NCI-H2107 treated with DMSO at 0.1 percent for 48 hours (cell line): ENCODE data around the gene MAGI2.

ENCODE experiments used
- DNase-seq: peaks from one replicate; lab custom pipeline; 2025; ENCODE audit not compliant: unreplicated experiment; lab: John Stamatoyannopoulos, UW

Gene MAGI2

DNA sequence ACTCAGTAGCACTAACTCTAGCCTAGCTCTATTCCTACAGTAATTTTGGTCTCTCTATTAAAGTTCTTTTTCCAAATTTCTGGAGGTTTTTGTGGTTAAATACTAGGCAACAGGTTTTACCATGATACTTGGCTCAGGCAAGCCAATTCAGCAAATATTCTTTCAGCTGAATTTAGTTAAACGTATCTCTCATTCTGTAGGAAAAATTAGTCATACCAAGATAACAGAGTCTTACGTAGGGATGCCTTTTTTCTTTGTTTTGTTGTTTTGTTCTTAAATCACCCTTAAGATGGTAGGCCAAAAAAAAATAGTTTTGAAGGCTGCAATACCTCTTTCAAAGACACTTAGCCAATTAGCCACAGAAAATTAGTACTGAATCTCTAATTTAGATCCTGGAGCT lies 180.5 kb downstream of the MAGI2 start:
- DNase-seq: no peak

DNA sequence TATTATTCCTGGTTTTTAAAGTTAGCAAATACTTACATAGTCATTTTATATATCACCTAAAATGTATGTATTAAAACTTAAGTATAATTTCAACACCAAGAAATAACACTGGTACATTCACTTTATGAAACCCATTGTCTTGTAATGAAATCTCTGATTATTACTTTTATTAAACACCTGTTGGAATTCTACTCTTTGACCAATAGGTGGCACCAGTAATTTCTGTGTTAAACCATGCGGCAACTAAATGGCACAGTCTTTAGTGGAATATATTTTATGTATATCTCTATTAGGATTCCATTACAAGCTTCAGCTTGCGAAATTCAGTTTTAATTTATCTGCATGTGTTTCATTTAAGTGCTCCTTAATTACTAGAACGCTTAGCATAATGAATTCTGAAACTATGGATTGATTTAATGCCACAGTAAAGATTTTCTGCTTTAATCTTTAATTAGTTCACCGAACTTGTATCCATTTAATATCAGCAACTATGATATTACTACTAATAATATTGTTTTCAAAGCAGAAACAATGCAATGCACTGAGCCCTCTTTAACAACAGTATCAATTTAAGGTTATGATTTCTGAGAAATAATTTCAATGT lies 181.3 kb downstream of the MAGI2 start:
- peak; percentile 36 for DNase-seq

DNA sequence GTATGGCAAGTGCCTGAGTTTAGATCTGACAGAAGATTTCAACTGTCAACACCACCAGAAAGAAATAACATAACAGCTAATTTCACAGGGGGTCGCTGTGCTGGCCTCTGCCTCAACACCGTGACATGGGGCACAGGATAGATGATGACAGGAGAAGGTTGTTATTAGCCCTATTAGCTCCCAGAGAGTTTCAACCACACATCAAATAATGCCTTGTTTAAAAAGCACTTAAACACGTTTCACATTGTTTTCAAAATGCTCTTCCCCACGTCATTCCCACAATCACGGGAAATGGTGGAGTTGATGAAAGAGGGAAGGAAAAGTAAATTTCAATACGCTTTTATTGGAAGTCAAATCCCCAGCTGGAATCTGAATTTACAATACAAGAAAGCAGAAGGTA lies 184.7 kb downstream of the MAGI2 start:
- peak; percentile 21 for DNase-seq

DNA sequence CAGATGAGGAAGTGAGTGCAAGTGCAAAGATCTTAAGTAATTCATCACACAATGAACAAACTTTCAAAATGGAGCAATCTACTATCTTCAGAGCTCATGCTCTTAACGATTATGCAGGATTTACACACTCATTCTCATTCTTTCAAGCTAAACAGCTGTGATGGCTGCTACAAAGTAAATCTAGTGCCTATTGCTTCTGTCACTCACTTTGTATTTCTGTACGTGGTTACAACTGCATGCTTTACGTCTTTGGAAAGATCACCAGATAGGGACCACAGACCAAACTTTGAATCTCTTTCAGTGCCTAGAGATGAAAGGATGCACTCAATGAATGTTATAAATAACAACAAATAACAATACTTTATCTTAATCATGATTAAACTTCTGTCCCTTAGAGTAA lies 194.6 kb downstream of the MAGI2 start:
- no peak for DNase-seq

DNA sequence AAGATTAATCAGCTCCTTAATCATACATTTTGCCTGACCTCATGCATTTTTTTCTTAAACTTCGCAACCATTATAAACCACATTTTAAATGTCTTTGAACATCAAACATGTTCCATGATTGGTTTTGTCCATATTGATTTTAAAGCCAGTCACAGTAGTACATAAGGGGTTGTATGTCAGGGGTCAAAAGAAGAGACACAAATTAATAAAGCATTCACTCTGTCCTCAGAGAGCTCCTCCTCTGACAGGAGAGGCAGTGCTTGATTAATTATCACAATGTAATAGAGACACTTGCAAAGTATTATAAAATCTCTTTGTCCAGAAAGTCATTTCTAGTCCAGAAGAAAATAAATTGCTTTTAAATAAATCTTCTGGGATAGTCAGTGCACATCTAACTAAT lies 195.5 kb downstream of the MAGI2 start:
- no peak for DNase-seq

DNA sequence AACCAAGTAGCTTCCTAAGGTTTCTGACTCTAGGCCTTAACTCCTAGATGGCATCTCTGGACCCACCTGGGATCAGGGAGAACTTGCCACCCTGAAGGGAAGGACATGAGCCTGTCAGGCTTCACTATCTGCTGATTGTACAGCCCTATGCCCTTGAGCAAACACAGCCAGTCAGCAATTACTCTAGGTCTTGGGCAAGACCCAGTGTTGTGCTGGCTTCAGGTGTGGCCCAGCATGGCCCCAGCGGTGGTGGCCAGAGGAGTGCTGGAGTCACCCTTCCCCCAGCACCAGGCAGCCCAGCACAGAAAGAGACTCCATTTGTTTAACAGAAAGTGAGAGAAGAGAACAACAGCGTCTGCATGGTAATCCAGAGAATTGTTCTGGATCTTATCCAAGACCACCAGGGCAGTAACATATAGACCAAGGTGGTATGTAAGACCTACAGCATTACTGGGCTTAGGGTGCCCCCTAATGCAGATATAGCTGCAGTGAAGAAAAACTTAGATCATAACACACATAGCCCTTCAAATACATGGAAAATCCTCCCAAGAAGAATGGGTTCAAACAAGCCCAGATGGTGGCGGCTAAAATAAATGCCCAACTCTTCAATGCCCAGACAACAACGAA lies 207.7 kb downstream of the MAGI2 start:
- no peak for DNase-seq

DNA sequence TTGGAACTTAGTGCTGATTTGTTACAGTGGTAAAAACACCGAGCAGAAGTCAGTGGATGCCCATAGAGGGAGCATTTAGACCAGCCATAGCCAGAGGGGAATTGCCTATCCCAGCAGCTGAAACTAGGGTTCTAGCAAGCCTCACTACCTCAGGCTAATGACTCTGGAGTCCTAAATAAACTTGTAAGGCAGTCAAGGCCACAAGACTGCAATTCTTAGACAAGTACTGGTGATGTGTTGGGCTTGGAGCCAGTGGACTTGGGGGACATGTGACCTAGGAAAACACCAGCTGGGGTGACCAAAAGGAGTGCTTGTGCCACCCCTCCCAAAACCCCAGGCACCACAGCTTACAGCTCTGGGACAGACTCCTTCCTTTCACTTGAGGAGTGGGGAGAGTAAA lies 209.0 kb downstream of the MAGI2 start:
- DNase-seq: no peak

DNA sequence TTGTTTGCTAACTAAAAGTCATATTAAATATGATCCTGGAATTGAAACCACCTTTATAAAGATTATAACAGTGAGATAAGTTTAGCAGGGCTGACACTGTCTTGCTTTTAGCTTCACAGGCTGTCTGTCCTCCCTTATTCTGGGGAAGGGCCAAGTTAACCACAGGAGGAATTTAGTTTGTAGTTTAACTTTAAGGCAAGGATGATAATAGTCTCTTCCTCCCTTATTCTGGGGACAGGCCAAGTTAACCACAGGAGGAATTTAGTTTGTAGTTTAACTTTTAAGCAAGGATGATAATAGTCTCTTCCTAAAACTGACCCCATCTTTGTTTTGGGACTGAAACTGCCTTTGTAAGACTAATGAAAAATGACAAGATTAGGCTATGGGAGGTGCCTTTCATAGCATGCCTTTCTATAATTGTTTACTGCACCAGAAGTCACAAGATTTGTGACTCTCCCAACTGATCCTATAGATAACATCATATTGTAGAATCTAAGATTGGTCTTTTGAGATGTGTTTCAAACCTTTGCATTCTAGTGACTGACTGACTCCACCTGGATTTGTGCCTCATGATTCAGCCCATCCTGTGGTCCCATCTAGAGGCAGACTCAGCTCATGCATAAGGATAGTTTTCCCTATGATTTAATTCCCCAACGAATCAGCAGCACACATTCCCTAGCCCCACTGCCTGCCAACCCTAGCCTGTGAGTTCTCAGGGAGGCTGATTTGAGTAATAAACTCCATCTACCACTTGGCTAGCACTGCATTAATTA lies 212.0 kb downstream of the MAGI2 start:
- DNase-seq: no peak

DNA sequence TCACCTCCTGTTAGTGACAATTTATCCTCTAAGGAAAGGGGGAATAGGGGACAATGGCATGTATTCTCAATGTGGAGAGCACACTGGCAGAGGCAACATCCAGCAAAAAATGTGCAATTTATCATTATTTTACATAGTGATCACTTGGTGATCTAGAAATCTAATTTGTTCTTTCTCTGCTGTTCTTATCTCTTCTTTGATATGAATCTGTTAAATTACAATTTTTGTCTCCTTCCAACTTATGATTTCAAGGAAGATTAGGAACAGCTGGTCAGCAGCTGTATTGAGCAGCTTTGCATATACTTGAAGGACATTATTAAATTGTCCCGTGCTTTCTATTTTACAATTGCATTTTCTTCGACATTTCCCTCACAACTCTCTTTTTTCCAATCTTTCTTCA lies 213.1 kb downstream of the MAGI2 start:
- no peak for DNase-seq

DNA sequence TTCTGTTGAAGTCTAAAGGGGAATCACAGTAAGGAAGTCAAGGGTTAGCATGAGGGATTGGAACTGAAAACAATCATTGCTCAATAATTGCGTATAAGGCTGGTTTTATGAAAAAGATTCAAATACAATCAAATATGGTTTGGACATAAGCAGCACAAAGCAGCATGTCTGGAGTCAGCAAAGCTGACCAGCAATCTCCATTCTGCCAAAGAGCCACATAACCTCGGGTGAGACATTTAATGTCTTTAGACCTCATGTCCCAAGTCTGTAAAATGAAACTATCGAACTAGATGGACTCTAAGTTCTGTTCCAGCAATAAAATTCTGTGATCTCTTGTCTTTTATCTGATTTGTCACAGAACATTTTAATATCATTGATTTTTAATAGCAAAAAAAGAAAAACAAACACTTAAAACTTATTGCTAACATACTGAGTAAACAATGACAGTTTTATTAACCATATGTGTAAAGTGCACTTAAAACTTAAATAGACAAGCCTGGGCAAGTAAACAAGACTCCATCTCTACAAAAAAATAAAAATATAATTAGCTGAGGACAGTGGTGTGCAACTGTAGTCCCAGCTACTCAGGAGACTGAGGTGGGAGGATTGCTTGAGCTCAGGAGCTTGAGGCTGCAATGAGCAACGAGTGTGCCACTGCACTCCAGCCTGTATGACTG lies 217.0 kb downstream of the MAGI2 start:
- no peak for DNase-seq

DNA sequence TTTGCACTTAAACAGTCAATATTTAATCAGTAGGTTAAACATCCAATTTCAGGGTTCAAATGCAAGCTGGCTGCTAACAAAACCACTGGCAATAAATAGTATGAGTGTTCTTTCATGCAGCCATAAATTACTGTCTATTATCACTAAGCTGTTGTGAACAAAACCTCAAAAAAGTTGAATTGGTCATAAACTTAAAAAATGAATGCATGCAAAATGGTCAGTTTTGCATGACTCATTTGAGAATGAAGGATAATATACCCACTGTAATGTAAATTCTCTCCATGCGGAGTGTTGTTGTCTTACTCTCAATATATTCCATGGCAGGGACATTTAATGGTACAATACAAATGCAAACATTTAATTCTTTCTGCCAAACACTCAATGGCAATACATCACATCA lies 226.4 kb downstream of the MAGI2 start:
- DNase-seq: no peak

DNA sequence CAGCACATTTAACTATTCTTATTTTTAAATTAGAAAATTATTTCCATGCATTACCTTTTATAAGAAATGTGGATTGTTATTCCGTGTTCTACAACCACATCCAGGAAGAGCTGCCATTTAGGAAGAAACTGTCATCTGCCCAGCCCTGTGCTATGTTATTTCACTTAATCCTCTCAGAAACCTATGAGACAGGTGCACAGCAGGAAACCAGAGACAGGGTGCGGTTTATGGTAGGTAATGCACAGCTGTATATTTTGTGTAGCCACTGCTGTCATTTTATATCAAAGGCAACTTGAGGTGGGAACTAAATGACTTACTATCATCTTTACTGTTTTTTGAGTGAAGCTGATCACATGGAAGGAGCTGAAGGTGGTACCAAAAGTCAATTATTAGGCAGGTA lies 232.3 kb downstream of the MAGI2 start:
- no peak for DNase-seq

DNA sequence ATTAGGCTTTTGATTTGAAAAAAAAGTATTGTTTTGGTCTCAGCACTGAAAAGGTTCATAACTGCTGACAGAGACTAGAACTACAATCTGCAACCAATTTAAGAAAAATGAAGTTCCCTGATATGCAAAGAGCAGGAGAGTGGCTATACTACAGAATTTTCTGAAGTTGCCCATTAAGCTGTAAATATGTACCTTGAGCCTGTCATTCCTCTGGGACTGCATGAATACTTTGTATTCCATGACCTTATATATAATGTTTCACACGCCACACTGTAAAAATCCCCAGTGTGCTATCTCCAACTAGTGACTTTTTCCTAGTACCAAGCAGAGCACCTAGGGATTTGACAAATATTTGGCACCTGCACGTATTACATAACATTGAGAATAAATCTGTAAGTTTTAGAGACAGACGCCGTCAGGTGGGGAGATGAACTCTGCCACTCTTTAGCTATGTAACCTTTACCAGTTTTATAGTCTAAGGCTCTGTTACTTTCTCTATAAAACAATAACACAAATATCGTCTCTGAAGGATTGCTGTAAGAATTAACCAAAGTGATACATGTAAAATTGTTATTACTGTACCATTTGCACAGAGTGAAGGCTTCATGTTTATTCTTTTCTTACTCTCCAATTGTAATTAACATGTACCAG lies 235.4 kb downstream of the MAGI2 start:
- no peak for DNase-seq

DNA sequence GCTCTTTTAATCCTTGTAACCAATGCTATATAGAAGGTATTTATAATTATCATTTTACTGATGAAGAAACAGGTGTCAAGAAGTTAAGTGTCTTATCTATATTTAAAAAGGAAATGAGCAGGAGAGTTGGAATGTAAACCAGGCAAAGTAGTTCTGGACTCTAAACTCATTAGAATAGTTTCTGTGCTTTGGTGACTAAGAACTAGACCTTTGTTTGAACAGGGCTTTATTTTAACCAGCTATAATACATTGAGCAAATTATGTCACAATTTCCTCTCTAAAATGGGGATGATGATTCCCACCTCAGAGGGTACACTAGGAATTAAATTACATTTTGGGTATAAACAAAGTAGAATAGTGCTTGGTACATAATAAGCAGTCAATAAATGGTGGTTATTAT lies 236.0 kb downstream of the MAGI2 start:
- DNase-seq: no peak

DNA sequence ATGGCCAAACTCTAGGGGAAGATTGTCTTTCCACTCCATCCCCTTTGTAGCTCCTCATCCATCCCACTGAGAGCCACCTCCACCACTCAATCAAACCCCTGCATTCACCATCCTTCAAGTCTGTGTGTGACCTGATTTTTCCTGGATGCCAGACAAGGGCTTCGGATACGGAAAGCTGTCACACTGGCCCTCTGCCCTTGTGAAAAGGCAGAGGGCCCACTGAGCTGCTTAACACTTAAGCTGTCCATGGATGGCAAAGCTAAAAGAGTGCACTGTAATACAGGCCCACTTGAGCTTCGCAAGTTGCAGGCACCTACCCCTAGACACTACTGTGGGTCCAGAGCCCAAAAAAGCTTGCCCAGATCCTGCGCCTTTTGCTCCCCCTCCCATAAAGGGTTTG lies 237.2 kb downstream of the MAGI2 start:
- no peak for DNase-seq

DNA sequence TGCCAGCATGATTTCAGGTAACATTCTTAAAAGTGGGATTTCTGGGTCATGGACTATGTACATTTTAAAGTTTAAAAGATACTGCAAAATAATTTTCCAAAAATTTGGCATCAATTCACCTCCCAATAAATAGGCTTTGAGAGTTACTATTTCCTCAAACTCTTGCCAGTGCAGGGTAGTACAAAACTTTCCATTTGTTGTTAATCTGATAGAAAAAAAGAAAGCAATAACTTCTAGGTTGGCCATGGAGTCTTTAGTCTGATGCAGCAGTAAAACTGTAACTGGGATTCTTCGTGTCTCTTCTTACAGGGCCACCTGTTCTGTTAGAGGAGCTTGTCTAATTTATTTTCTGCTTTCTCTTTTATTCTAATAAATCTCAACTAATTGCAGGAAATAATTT lies 241.1 kb downstream of the MAGI2 start:
- DNase-seq: no peak

DNA sequence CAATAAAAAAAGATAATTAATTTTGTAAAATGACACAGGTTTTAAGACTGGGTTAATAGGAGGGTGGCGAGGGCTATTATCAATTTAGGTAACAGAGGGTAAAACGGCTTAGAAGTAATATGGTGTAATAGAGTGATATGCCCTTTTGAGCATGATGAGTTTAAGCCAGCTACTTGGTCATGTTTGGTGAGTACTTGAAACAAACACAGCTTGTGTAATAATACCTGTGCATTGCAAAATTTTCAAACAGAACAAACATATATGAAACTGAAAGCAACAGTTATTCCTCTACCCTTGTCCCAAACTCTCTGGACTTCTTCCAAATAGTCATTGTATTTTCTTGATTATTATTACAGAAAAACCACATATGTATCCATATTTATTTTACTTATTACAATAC lies 241.7 kb downstream of the MAGI2 start:
- DNase-seq: no peak

DNA sequence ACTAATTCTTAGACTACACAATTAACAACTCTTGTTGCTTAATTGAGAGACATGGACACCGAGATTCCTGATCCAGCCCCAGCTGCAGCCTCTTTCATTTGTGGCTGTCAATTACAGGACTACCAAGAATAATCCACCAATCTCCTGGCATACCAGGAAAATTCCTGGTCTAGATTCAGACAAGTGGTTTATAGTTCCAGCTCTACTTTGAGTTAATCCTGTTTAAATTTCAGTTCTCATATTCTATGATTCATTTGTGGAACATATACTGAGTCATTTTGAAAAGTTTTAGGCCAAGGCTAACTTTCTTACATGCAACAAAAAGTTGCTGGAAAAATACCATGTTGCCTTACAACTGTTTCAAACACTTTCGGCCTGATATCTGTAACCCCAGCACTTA lies 253.5 kb downstream of the MAGI2 start:
- no peak for DNase-seq

DNA sequence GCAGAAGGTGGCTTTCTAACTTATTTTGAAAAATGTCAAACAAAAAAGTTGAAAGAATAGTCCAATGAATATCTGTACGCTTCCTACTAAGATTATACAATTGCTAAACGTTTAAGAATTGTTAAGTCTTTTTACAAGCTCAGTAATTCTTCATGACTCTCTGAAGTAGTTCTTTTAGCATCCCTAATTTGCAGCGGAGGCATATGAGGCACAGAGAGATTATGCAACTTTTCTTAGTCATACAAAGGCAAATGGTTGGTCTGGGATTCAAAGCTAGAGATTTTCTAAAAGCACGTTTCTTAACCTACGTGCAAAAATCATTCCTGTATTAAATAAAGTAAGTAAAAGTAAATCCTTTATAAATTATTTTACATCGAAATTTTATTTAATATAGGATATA lies 254.2 kb downstream of the MAGI2 start:
- DNase-seq: no peak

DNA sequence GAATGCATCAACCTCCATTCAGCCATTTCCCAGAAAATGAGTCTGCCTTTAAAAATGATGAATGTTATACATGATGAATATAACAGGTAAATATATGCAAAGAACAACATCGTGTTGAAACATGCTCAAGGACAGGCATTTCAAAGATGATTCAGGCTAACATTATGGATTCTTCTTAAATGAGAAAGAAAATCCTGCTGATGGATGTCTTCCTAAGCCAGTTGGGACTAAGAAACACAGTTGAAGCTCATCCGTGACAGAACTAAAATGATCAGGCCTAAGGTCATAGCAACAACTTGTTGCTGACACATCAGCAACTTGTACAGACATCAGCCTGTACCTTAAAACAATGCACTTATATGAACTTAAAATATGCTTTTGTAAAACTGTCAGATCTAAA lies 267.9 kb downstream of the MAGI2 start:
- no peak for DNase-seq

DNA sequence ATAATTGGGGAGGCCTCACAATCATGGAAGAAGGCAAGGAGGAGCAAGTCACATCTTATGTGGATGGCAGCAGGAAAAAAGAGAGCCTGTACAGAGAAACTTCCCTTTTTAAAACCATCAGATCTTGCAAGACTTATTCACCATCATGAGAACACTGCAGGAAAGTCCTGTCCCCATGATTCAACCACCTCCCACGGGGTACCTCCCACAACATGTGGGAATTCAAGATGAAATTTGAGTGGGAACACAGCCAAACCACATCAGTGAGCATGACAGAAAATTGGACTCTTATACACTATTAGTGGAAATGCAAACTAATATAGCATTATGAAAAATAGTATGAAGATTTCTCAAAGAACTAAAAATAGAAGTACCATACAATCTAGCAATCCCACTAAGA lies 271.2 kb downstream of the MAGI2 start:
- no peak for DNase-seq

DNA sequence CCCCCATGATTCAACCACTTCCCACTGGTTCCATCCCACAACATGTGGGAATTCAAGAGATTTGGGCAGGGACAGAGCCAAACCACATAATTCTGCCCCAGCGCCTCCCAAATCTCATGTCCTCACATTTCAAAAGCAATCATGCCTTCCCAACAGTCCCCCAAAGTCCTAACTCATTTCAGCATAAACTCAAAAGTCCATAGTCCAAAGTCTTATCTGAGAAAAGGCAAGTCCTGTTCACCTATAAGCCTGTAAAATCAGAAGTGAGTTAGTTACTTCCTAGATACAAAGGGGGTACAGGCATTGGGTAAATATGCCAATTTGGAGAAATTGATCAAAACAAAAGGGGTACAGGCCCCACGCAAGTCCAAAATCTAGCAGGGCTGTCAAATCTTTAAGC lies 272.9 kb downstream of the MAGI2 start:
- DNase-seq: no peak
